Right renal pelvis (tissue), 4 donors: Measurements from ENCODE around the gene SLC12A9. TPM values are rescaled to one million over a fixed set of nuclear protein-coding genes. Genes with fewer than 3 reads are reported as not detected.

ENCODE experiments used
- DNase-seq, 4 donors: peaks; one replicate each; pipeline ENCODE4 v3.0.0-alpha.2; 2013; ENCODE audit warnings: low read depth in 4 of 4, low spot score in 3 of 4, missing footprints in 1 of 4
- polyA plus RNA-seq, 4 donors: library from polyadenylated mRNA; unstranded; fragments of 120-200 nt; gene quantifications; one replicate each; pipeline ENCODE4 v1.2.1, GENCODE V29; 2013; ENCODE audit not compliant: insufficient read length in 4 of 4

Gene SLC12A9
- polyA plus RNA-seq, 4 donors = 19.5 to 28.5 (median 24.9) TPM

GRCh38 chr7:100880645-100881044, 28.1 kb downstream of the SLC12A9 start:
- no peak for DNase-seq

- DNase-seq = no peak
Observed at GRCh38 chr7:100881136-100881535, 28.6 kb downstream of the SLC12A9 start.

- no peak for DNase-seq
Observed at GRCh38 chr7:100882201-100882600, 29.7 kb downstream of the SLC12A9 start.

GRCh38 chr7:100882785-100883526, 30.4 kb downstream of the SLC12A9 start:
- no peak for DNase-seq

- DNase-seq = no peak
Observed at GRCh38 chr7:100884736-100885439, 32.4 kb downstream of the SLC12A9 start.

GRCh38 chr7:100885440-100886141, 33.1 kb downstream of the SLC12A9 start:
- no peak for DNase-seq

- no peak for DNase-seq
Observed at GRCh38 chr7:100886142-100886935, 33.8 kb downstream of the SLC12A9 start.

- DNase-seq = no peak
Observed at GRCh38 chr7:100886936-100887515, 34.5 kb downstream of the SLC12A9 start.

GRCh38 chr7:100887516-100888290, 35.2 kb downstream of the SLC12A9 start:
- DNase-seq = no peak

GRCh38 chr7:100888291-100888987, 35.9 kb downstream of the SLC12A9 start:
- DNase-seq = no peak

GRCh38 chr7:100888988-100889750, 36.7 kb downstream of the SLC12A9 start, which contains the start of gene UFSP1:
TSS of gene UFSP1 (minus strand) at chr7:100889715. CDS start at chr7:100889271, 444 bp downstream.
- no peak for DNase-seq

GRCh38 chr7:100890653-100891567, 38.4 kb downstream of the SLC12A9 start:
- no peak for DNase-seq

GRCh38 chr7:100891568-100892247, 39.2 kb downstream of the SLC12A9 start:
- DNase-seq = no peak

- DNase-seq = no peak
Observed at GRCh38 chr7:100892364-100893317, 40.1 kb downstream of the SLC12A9 start.

- DNase-seq = no peak
Observed at GRCh38 chr7:100893318-100893895, 40.9 kb downstream of the SLC12A9 start.
